H9 (cell line): ENCODE measurements around the gene CCT2. TPM values are rescaled to one million over a fixed set of nuclear protein-coding genes. Genes with fewer than 3 reads are reported as not detected.

Experiments used
- DNase-seq: peaks from one replicate; pipeline ENCODE4 v3.0.0-alpha.2; 2017
- H2AFZ ChIP-seq: one replicate; pipeline ENCODE4 v1.6.1; 2013; ENCODE audit warnings: mild to moderate bottlenecking, low read length, control low read depth, moderate library complexity
- H2AK5ac ChIP-seq: 2 replicates; pipeline ENCODE4 v1.6.1; 2013; ENCODE audit warnings: low read length, control low read depth, mixed read lengths; ENCODE audit not compliant: insufficient read length
- H2BK120ac ChIP-seq: one replicate; pipeline ENCODE4 v1.6.1; 2013; ENCODE audit warnings: low read depth, mild to moderate bottlenecking, low read length, control low read depth, inconsistent platforms; ENCODE audit not compliant: poor library complexity, severe bottlenecking
- H2BK12ac ChIP-seq: 2 replicates; pipeline ENCODE4 v1.6.1; 2013; ENCODE audit warnings: low read length, control low read depth, mixed read lengths, low read depth; ENCODE audit not compliant: insufficient read length
- H2BK15ac ChIP-seq: 2 replicates; pipeline ENCODE4 v1.6.1; 2013; ENCODE audit warnings: low read depth, low read length, control low read depth
- H2BK20ac ChIP-seq: one replicate; pipeline ENCODE4 v1.6.1; 2013; ENCODE audit warnings: low read depth, mild to moderate bottlenecking, low read length, control low read depth, inconsistent platforms; ENCODE audit not compliant: poor library complexity, severe bottlenecking
- H2BK5ac ChIP-seq: 2 replicates; pipeline ENCODE4 v1.6.1; 2013; ENCODE audit warnings: low read length, control low read depth, mixed read lengths; ENCODE audit not compliant: insufficient read length
- H3K14ac ChIP-seq: 2 replicates; pipeline ENCODE4 v1.6.1; 2013; ENCODE audit warnings: low read length, control low read depth; ENCODE audit not compliant: insufficient read depth
- H3K18ac ChIP-seq: 2 replicates; pipeline ENCODE4 v1.6.1; 2013; ENCODE audit warnings: low read depth, mild to moderate bottlenecking, mixed read lengths, low read length, control low read depth; ENCODE audit not compliant: insufficient read length
- H3K23ac ChIP-seq: 2 replicates; pipeline ENCODE4 v1.6.1; 2013; ENCODE audit warnings: low read length, control low read depth, mixed read lengths, low read depth; ENCODE audit not compliant: insufficient read length
- H3K23me2 ChIP-seq: 2 replicates; pipeline ENCODE4 v1.6.1; 2013; ENCODE audit warnings: low read depth, mild to moderate bottlenecking, mixed read lengths, low read length, control low read depth; ENCODE audit not compliant: insufficient read length, poor library complexity, severe bottlenecking
- H3K27ac ChIP-seq: 2 replicates; pipeline ENCODE4 v1.5.1; 2013; ENCODE audit warnings: low read length, control low read depth, mixed read lengths, low read depth; ENCODE audit not compliant: insufficient read length
- H3K27me3 ChIP-seq: 2 replicates; pipeline ENCODE4 v1.6.1; 2013; ENCODE audit warnings: low read length, control low read depth, inconsistent platforms; ENCODE audit not compliant: insufficient read depth
- H3K4ac ChIP-seq: 2 replicates; pipeline ENCODE4 v1.6.1; 2013; ENCODE audit warnings: low read depth, mild to moderate bottlenecking, control low read depth, inconsistent platforms, low read length, moderate library complexity
- H3K4me1 ChIP-seq: 2 replicates; pipeline ENCODE4 v1.6.1; 2013; ENCODE audit warnings: low read length, control low read depth, inconsistent platforms; ENCODE audit not compliant: insufficient read depth
- H3K4me2 ChIP-seq: 2 replicates; pipeline ENCODE4 v1.6.1; 2013; ENCODE audit warnings: low read length, control low read depth, mixed read lengths; ENCODE audit not compliant: insufficient read length, insufficient read depth
- H3K56ac ChIP-seq: 2 replicates; pipeline ENCODE4 v1.6.1; 2013; ENCODE audit warnings: low read depth, mild to moderate bottlenecking, mixed read lengths, low read length, control low read depth; ENCODE audit not compliant: insufficient read length
- H3K79me1 ChIP-seq: 2 replicates; pipeline ENCODE4 v1.6.1; 2013; ENCODE audit warnings: low read depth, mild to moderate bottlenecking, moderate library complexity, low read length, control low read depth, inconsistent platforms; ENCODE audit not compliant: insufficient read depth, poor library complexity, severe bottlenecking
- H3K79me2 ChIP-seq: 2 replicates; pipeline ENCODE4 v1.6.1; 2013; ENCODE audit warnings: low read length, control low read depth, inconsistent platforms; ENCODE audit not compliant: insufficient read depth
- H3K9ac ChIP-seq: 2 replicates; pipeline ENCODE4 v1.6.1; 2013; ENCODE audit warnings: low read length, control low read depth, mixed read lengths; ENCODE audit not compliant: insufficient read length; ENCODE audit errors: extremely low read depth
- H3K9me3 ChIP-seq: one replicate; pipeline ENCODE4 v1.6.1; 2013; ENCODE audit warnings: low read depth, low read length, inconsistent platforms; ENCODE audit not compliant: control insufficient read depth
- H3T11ph ChIP-seq: one replicate; pipeline ENCODE4 v1.6.1; 2013; ENCODE audit warnings: mild to moderate bottlenecking, low read length, control low read depth, inconsistent platforms
- H4K20me1 ChIP-seq: one replicate; pipeline ENCODE4 v1.6.1; 2013; ENCODE audit not compliant: control insufficient read depth, insufficient read length, insufficient read depth
- H4K5ac ChIP-seq: 2 replicates; pipeline ENCODE4 v1.6.1; 2013; ENCODE audit warnings: low read depth, mild to moderate bottlenecking, mixed read lengths, low read length, control low read depth; ENCODE audit not compliant: insufficient read length
- H4K8ac ChIP-seq: replicated peaks from 2 replicates; pipeline ENCODE4 v1.6.1; 2013; ENCODE audit warnings: low read length, control low read depth, mixed read lengths, low read depth; ENCODE audit not compliant: insufficient read length
- H4K91ac ChIP-seq: 2 replicates; pipeline ENCODE4 v1.6.1; 2013; ENCODE audit warnings: low read depth, mild to moderate bottlenecking, moderate library complexity, mixed read lengths, low read length, control low read depth; ENCODE audit not compliant: insufficient read length
- H3K27ac Mint-ChIP-seq, 3 experiments: 2 replicates in 2 of 3; 3 replicates in 1 of 3; pipeline ENCODE4 v1.8.0; 2020 to 2021; ENCODE audit warnings: mixed read lengths in 3 of 3, mild to moderate bottlenecking in 1 of 3, moderate library complexity in 1 of 3
- H3K27me3 Mint-ChIP-seq: 2 replicates; pipeline ENCODE4 v1.8.0; 2021; ENCODE audit warnings: low read depth, mild to moderate bottlenecking, moderate library complexity, mixed read lengths
- H3K36me3 Mint-ChIP-seq, 3 experiments: 2 replicates in 2 of 3; 3 replicates in 1 of 3; pipeline ENCODE4 v1.8.0; 2020 to 2021; ENCODE audit warnings: low read depth in 3 of 3, mixed read lengths in 3 of 3; ENCODE audit not compliant: insufficient read depth in 1 of 3
- H3K4me1 Mint-ChIP-seq, 2 experiments: 2 replicates each; pipeline ENCODE4 v1.8.0; 2020; ENCODE audit warnings: mixed read lengths in 2 of 2
- H3K4me3 Mint-ChIP-seq, 2 experiments: 2 replicates in 1 of 2; 3 replicates in 1 of 2; pipeline ENCODE4 v1.8.0; 2020 to 2021; ENCODE audit warnings: mild to moderate bottlenecking in 2 of 2, mixed read lengths in 2 of 2, moderate library complexity in 1 of 2
- H3K9me3 Mint-ChIP-seq, 2 experiments: 2 replicates in 1 of 2; 3 replicates in 1 of 2; pipeline ENCODE4 v1.8.0; 2020; ENCODE audit warnings: mild to moderate bottlenecking in 2 of 2, mixed read lengths in 2 of 2, moderate library complexity in 1 of 2
- CTCF ChIP-seq: fragments of 200-600 bp; sonication (generic); conservative IDR thresholded peaks from 3 replicates; pipeline ENCODE4 v1.8.0; 2021; ENCODE audit warnings: antibody characterized with exemption, mild to moderate bottlenecking
- WGBS: extraction: QIAGEN DNeasy Blood & Tissue Kit; methylation state at CpG from one replicate; pipeline ENCODE4 v1.1.7; 2013; ENCODE audit warnings: missing lambda C conversion rate, low lambda C conversion rate, mixed read lengths; ENCODE audit not compliant: insufficient read length; ENCODE audit errors: extremely low coverage; 5-methylcytosine and 5-hydroxymethylcytosine counted together
- total RNA-seq: library from RNA; stranded (reverse); gene quantifications from 2 replicates; pipeline ENCODE4 v1.2.1, GENCODE V29; 2021

The CCT2 gene
- total RNA-seq, 1 experiment from 2014 or later = 405 TPM

- Histone ChIP-seq H4K5ac (no peak overlapping the region), H2BK15ac (no peak overlapping the region), H3K27ac (no peak overlapping the region), H3K23me2 (no peaks in the 10 kb centered on the region), H2BK12ac (no peak overlapping the region), H3K4ac (no peak overlapping the region), H2BK20ac (no peak overlapping the region), H3K56ac (no peak overlapping the region), H3K23ac (no peak overlapping the region), H2BK120ac (no peak overlapping the region), H3K9me3 (no peaks in the 10 kb centered on the region), H3K79me2 (no peaks in the 10 kb centered on the region), H3K79me1 (no peaks in the 10 kb centered on the region), H3K18ac (no peak overlapping the region), H3K14ac (no peak overlapping the region), H3K27me3 (no peaks in the 10 kb centered on the region), H2AK5ac (no peak overlapping the region), H4K8ac (no peak overlapping the region), H4K20me1 (no peaks in the 10 kb centered on the region), H2BK5ac (no peak overlapping the region), H4K91ac (no peak overlapping the region), H3T11ph (no peak overlapping the region), H3K4me1 (no peaks in the 10 kb centered on the region), H2AFZ (no peak overlapping the region), H3K9ac (no peak overlapping the region), H3K4me2 (no peak overlapping the region)
- Mint-ChIP-seq H3K27ac (no peak overlapping the region), H3K36me3 (no peaks in the 10 kb centered on the region), H3K27me3 (no peaks in the 10 kb centered on the region), H3K4me3 (no peak overlapping the region), H3K4me1 (no peaks in the 10 kb centered on the region), H3K9me3 (no peaks in the 10 kb centered on the region)
- DNase-seq = no peak
- no CpG with 5 or more reads among the region's 4 CpGs for WGBS
- TF ChIP-seq CTCF = no peak
Observed at GRCh38 chr12:69620077-69620476, 34.8 kb downstream of the CCT2 start.
